Osteoblast (primary cell): ENCODE data around the gene SLC26A1. TPM values are rescaled to one million over a fixed set of nuclear protein-coding genes. Genes with fewer than 3 reads are reported as not detected.

Experiments
- DNase-seq: peaks from one replicate; pipeline ENCODE4 v3.0.0; 2011; ENCODE audit warnings: low spot score, mixed read lengths; ENCODE audit not compliant: insufficient read length; ENCODE audit errors: missing footprints
- H2AFZ ChIP-seq: 2 replicates; pipeline ENCODE4 v1.6.0; 2011; ENCODE audit warnings: mild to moderate bottlenecking, low read length
- H3K27ac ChIP-seq: 2 replicates; pipeline ENCODE4 v1.5.1; 2011; ENCODE audit warnings: mild to moderate bottlenecking, low read depth, low read length, moderate library complexity
- H3K27me3 ChIP-seq: 2 replicates; pipeline ENCODE4 v1.6.0; 2012; ENCODE audit warnings: mild to moderate bottlenecking, control low read depth, inconsistent platforms, low read length, moderate library complexity; ENCODE audit not compliant: insufficient read depth
- H3K36me3 ChIP-seq: 2 replicates; pipeline ENCODE4 v1.5.1; 2011; ENCODE audit warnings: mild to moderate bottlenecking, low read length, control low read depth, moderate library complexity; ENCODE audit not compliant: insufficient read depth
- H3K4me1 ChIP-seq: 2 replicates; pipeline ENCODE4 v1.5.1; 2011; ENCODE audit warnings: mild to moderate bottlenecking, low read length, control low read depth, moderate library complexity; ENCODE audit not compliant: insufficient read depth
- H3K4me2 ChIP-seq: 2 replicates; pipeline ENCODE4 v1.6.0; 2011; ENCODE audit warnings: mild to moderate bottlenecking, low read length; ENCODE audit not compliant: insufficient read depth
- H3K4me3 ChIP-seq: fragments of 200-600 bp; sonication (generic); 3 replicates; pipeline ENCODE4 v1.5.1; 2012; ENCODE audit warnings: mild to moderate bottlenecking, low read length, inconsistent platforms; ENCODE audit not compliant: insufficient read depth
- H3K79me2 ChIP-seq: 2 replicates; pipeline ENCODE4 v1.6.0; 2012; ENCODE audit warnings: mild to moderate bottlenecking, low read length, control low read depth, inconsistent platforms; ENCODE audit not compliant: insufficient read depth
- H3K9me3 ChIP-seq: 2 replicates; pipeline ENCODE4 v1.5.1; 2011; ENCODE audit warnings: low read depth, low read length, control low read depth
- H4K20me1 ChIP-seq: 2 replicates; pipeline ENCODE4 v1.6.0; 2012; ENCODE audit warnings: mild to moderate bottlenecking, low read length, control low read depth; ENCODE audit not compliant: insufficient read depth
- CTCF ChIP-seq: IDR thresholded peaks from 2 replicates; pipeline ENCODE4 v1.5.1; 2011; ENCODE audit warnings: mild to moderate bottlenecking, low read depth, low read length, moderate library complexity; ENCODE audit errors: extremely low read depth
- total RNA-seq: library from RNA; depleted of rRNA; stranded (reverse); fragments of >200 nt; gene quantifications from 2 replicates; pipeline ENCODE4 v1.2.3, GENCODE V29; 2012

The SLC26A1 gene
- total RNA-seq, 1 donor = 0.36 TPM

GRCh38 chr4:1041147-1041935 is 48.1 kb upstream of the SLC26A1 start:
- peak overlapping the region; percentile 83 for H2AFZ ChIP-seq
- peak; percentile 90 for DNase-seq
- H3K27ac ChIP-seq = peak overlapping the region; percentile 42

GRCh38 chr4:1040344-1041146 is 47.3 kb upstream of the SLC26A1 start:
- TF ChIP-seq CTCF = no peak
- H2AFZ ChIP-seq = no peak overlapping the region
- H3K4me2 ChIP-seq = no peak overlapping the region

More at GRCh38 chr4:1041147-1041935, 48.1 kb upstream of the SLC26A1 start:
- Histone ChIP-seq H3K79me2 (no peaks in the 10 kb centered on the region), H3K4me1 (peaks cover 50% of the 10 kb centered on the region), H3K36me3 (no peaks in the 10 kb centered on the region), H3K4me2 (peak overlapping the region; percentile 78), H3K9me3 (no peaks in the 10 kb centered on the region), H3K27me3 (no peaks in the 10 kb centered on the region), H4K20me1 (no peaks in the 10 kb centered on the region), H3K4me3 (peak overlapping the region; percentile 56)
- TF ChIP-seq CTCF = no peak

GRCh38 chr4:1039493-1040343 is 46.5 kb upstream of the SLC26A1 start:
- Histone ChIP-seq H3K4me2 (no peak overlapping the region), H3K36me3 (no peaks in the 10 kb centered on the region), H4K20me1 (no peaks in the 10 kb centered on the region), H2AFZ (peak overlapping the region; percentile 84), H3K79me2 (no peaks in the 10 kb centered on the region), H3K4me3 (no peak overlapping the region), H3K27me3 (no peaks in the 10 kb centered on the region), H3K27ac (no peak overlapping the region), H3K9me3 (no peaks in the 10 kb centered on the region), H3K4me1 (peaks cover 41% of the 10 kb centered on the region)
- TF ChIP-seq CTCF = no peak
- peak; percentile 98 for DNase-seq

More at GRCh38 chr4:1040344-1041146, 47.3 kb upstream of the SLC26A1 start:
- H3K4me1 ChIP-seq = peaks cover 49% of the 10 kb centered on the region
- no peaks in the 10 kb centered on the region for H3K9me3 ChIP-seq
- H3K79me2 ChIP-seq = no peaks in the 10 kb centered on the region
- H4K20me1 ChIP-seq = no peaks in the 10 kb centered on the region
- no peaks in the 10 kb centered on the region for H3K36me3 ChIP-seq
- H3K27me3 ChIP-seq = no peaks in the 10 kb centered on the region
- DNase-seq = peak; percentile 73
- no peak overlapping the region for H3K27ac ChIP-seq
- H3K4me3 ChIP-seq = no peak overlapping the region
